ENCODE measurements around the gene CD6.

- TF ChIP-seq POLR2A (IDR thresholded peaks at IDR 0.05) (no peak), POLR2AphosphoS5 (IDR thresholded peaks at IDR 0.05) (no peak), EP300 (IDR thresholded peaks at IDR 0.05) (no peak)
- TF ChIP-seq, protein P1, sequence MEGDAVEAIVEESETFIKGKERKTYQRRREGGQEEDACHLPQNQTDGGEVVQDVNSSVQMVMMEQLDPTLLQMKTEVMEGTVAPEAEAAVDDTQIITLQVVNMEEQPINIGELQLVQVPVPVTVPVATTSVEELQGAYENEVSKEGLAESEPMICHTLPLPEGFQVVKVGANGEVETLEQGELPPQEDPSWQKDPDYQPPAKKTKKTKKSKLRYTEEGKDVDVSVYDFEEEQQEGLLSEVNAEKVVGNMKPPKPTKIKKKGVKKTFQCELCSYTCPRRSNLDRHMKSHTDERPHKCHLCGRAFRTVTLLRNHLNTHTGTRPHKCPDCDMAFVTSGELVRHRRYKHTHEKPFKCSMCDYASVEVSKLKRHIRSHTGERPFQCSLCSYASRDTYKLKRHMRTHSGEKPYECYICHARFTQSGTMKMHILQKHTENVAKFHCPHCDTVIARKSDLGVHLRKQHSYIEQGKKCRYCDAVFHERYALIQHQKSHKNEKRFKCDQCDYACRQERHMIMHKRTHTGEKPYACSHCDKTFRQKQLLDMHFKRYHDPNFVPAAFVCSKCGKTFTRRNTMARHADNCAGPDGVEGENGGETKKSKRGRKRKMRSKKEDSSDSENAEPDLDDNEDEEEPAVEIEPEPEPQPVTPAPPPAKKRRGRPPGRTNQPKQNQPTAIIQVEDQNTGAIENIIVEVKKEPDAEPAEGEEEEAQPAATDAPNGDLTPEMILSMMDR (IDR thresholded peaks at IDR 0.05), result no peak
Observed at GRCh38 chr11:60938500-60938899, 33.0 kb upstream of the CD6 start.
